H9 (cell line): ENCODE data around the gene CYP19A1. TPM values are rescaled to one million over a fixed set of nuclear protein-coding genes. Genes with fewer than 3 reads are reported as not detected.
A peak's percentile ranks its signal among the peaks of the same experiment; 100 is the strongest.

Source experiments
- DNase-seq: peaks from one replicate; pipeline ENCODE4 v3.0.0-alpha.2; 2017
- H2AFZ ChIP-seq: one replicate; pipeline ENCODE4 v1.6.1; 2013; ENCODE audit warnings: mild to moderate bottlenecking, low read length, control low read depth, moderate library complexity
- H2AK5ac ChIP-seq: 2 replicates; pipeline ENCODE4 v1.6.1; 2013; ENCODE audit warnings: low read length, control low read depth, mixed read lengths; ENCODE audit not compliant: insufficient read length
- H2BK120ac ChIP-seq: one replicate; pipeline ENCODE4 v1.6.1; 2013; ENCODE audit warnings: low read depth, mild to moderate bottlenecking, low read length, control low read depth, inconsistent platforms; ENCODE audit not compliant: poor library complexity, severe bottlenecking
- H2BK12ac ChIP-seq: 2 replicates; pipeline ENCODE4 v1.6.1; 2013; ENCODE audit warnings: low read length, control low read depth, mixed read lengths, low read depth; ENCODE audit not compliant: insufficient read length
- H2BK15ac ChIP-seq: 2 replicates; pipeline ENCODE4 v1.6.1; 2013; ENCODE audit warnings: low read depth, low read length, control low read depth
- H2BK20ac ChIP-seq: one replicate; pipeline ENCODE4 v1.6.1; 2013; ENCODE audit warnings: low read depth, mild to moderate bottlenecking, low read length, control low read depth, inconsistent platforms; ENCODE audit not compliant: poor library complexity, severe bottlenecking
- H2BK5ac ChIP-seq: 2 replicates; pipeline ENCODE4 v1.6.1; 2013; ENCODE audit warnings: low read length, control low read depth, mixed read lengths; ENCODE audit not compliant: insufficient read length
- H3K14ac ChIP-seq: 2 replicates; pipeline ENCODE4 v1.6.1; 2013; ENCODE audit warnings: low read length, control low read depth; ENCODE audit not compliant: insufficient read depth
- H3K18ac ChIP-seq: 2 replicates; pipeline ENCODE4 v1.6.1; 2013; ENCODE audit warnings: low read depth, mild to moderate bottlenecking, mixed read lengths, low read length, control low read depth; ENCODE audit not compliant: insufficient read length
- H3K23ac ChIP-seq: 2 replicates; pipeline ENCODE4 v1.6.1; 2013; ENCODE audit warnings: low read length, control low read depth, mixed read lengths, low read depth; ENCODE audit not compliant: insufficient read length
- H3K23me2 ChIP-seq: 2 replicates; pipeline ENCODE4 v1.6.1; 2013; ENCODE audit warnings: low read depth, mild to moderate bottlenecking, mixed read lengths, low read length, control low read depth; ENCODE audit not compliant: insufficient read length, poor library complexity, severe bottlenecking
- H3K27ac ChIP-seq: 2 replicates; pipeline ENCODE4 v1.5.1; 2013; ENCODE audit warnings: low read length, control low read depth, mixed read lengths, low read depth; ENCODE audit not compliant: insufficient read length
- H3K27me3 ChIP-seq: 2 replicates; pipeline ENCODE4 v1.6.1; 2013; ENCODE audit warnings: low read length, control low read depth, inconsistent platforms; ENCODE audit not compliant: insufficient read depth
- H3K4ac ChIP-seq: 2 replicates; pipeline ENCODE4 v1.6.1; 2013; ENCODE audit warnings: low read depth, mild to moderate bottlenecking, control low read depth, inconsistent platforms, low read length, moderate library complexity
- H3K4me1 ChIP-seq: 2 replicates; pipeline ENCODE4 v1.6.1; 2013; ENCODE audit warnings: low read length, control low read depth, inconsistent platforms; ENCODE audit not compliant: insufficient read depth
- H3K4me2 ChIP-seq: 2 replicates; pipeline ENCODE4 v1.6.1; 2013; ENCODE audit warnings: low read length, control low read depth, mixed read lengths; ENCODE audit not compliant: insufficient read length, insufficient read depth
- H3K56ac ChIP-seq: 2 replicates; pipeline ENCODE4 v1.6.1; 2013; ENCODE audit warnings: low read depth, mild to moderate bottlenecking, mixed read lengths, low read length, control low read depth; ENCODE audit not compliant: insufficient read length
- H3K79me1 ChIP-seq: 2 replicates; pipeline ENCODE4 v1.6.1; 2013; ENCODE audit warnings: low read depth, mild to moderate bottlenecking, moderate library complexity, low read length, control low read depth, inconsistent platforms; ENCODE audit not compliant: insufficient read depth, poor library complexity, severe bottlenecking
- H3K79me2 ChIP-seq: 2 replicates; pipeline ENCODE4 v1.6.1; 2013; ENCODE audit warnings: low read length, control low read depth, inconsistent platforms; ENCODE audit not compliant: insufficient read depth
- H3K9ac ChIP-seq: 2 replicates; pipeline ENCODE4 v1.6.1; 2013; ENCODE audit warnings: low read length, control low read depth, mixed read lengths; ENCODE audit not compliant: insufficient read length; ENCODE audit errors: extremely low read depth
- H3K9me3 ChIP-seq: one replicate; pipeline ENCODE4 v1.6.1; 2013; ENCODE audit warnings: low read depth, low read length, inconsistent platforms; ENCODE audit not compliant: control insufficient read depth
- H3T11ph ChIP-seq: one replicate; pipeline ENCODE4 v1.6.1; 2013; ENCODE audit warnings: mild to moderate bottlenecking, low read length, control low read depth, inconsistent platforms
- H4K20me1 ChIP-seq: one replicate; pipeline ENCODE4 v1.6.1; 2013; ENCODE audit not compliant: control insufficient read depth, insufficient read length, insufficient read depth
- H4K5ac ChIP-seq: 2 replicates; pipeline ENCODE4 v1.6.1; 2013; ENCODE audit warnings: low read depth, mild to moderate bottlenecking, mixed read lengths, low read length, control low read depth; ENCODE audit not compliant: insufficient read length
- H4K8ac ChIP-seq: replicated peaks from 2 replicates; pipeline ENCODE4 v1.6.1; 2013; ENCODE audit warnings: low read length, control low read depth, mixed read lengths, low read depth; ENCODE audit not compliant: insufficient read length
- H4K91ac ChIP-seq: 2 replicates; pipeline ENCODE4 v1.6.1; 2013; ENCODE audit warnings: low read depth, mild to moderate bottlenecking, moderate library complexity, mixed read lengths, low read length, control low read depth; ENCODE audit not compliant: insufficient read length
- H3K27ac Mint-ChIP-seq, 3 experiments: 2 replicates in 2 of 3; 3 replicates in 1 of 3; pipeline ENCODE4 v1.8.0; 2020 to 2021; ENCODE audit warnings: mixed read lengths in 3 of 3, mild to moderate bottlenecking in 1 of 3, moderate library complexity in 1 of 3
- H3K27me3 Mint-ChIP-seq: 2 replicates; pipeline ENCODE4 v1.8.0; 2021; ENCODE audit warnings: low read depth, mild to moderate bottlenecking, moderate library complexity, mixed read lengths
- H3K36me3 Mint-ChIP-seq, 3 experiments: 2 replicates in 2 of 3; 3 replicates in 1 of 3; pipeline ENCODE4 v1.8.0; 2020 to 2021; ENCODE audit warnings: low read depth in 3 of 3, mixed read lengths in 3 of 3; ENCODE audit not compliant: insufficient read depth in 1 of 3
- H3K4me1 Mint-ChIP-seq, 2 experiments: 2 replicates each; pipeline ENCODE4 v1.8.0; 2020; ENCODE audit warnings: mixed read lengths in 2 of 2
- H3K4me3 Mint-ChIP-seq, 2 experiments: 2 replicates in 1 of 2; 3 replicates in 1 of 2; pipeline ENCODE4 v1.8.0; 2020 to 2021; ENCODE audit warnings: mild to moderate bottlenecking in 2 of 2, mixed read lengths in 2 of 2, moderate library complexity in 1 of 2
- H3K9me3 Mint-ChIP-seq, 2 experiments: 2 replicates in 1 of 2; 3 replicates in 1 of 2; pipeline ENCODE4 v1.8.0; 2020; ENCODE audit warnings: mild to moderate bottlenecking in 2 of 2, mixed read lengths in 2 of 2, moderate library complexity in 1 of 2
- WGBS: extraction: QIAGEN DNeasy Blood & Tissue Kit; methylation state at CpG from one replicate; pipeline ENCODE4 v1.1.7; 2013; ENCODE audit warnings: missing lambda C conversion rate, low lambda C conversion rate, mixed read lengths; ENCODE audit not compliant: insufficient read length; ENCODE audit errors: extremely low coverage; 5-methylcytosine and 5-hydroxymethylcytosine counted together
- total RNA-seq: library from RNA; stranded (reverse); gene quantifications from 2 replicates; pipeline ENCODE4 v1.2.1, GENCODE V29; 2021
- TF ChIP-seq, protein P1 (sequence below): fragments of 200-600 bp; sonication (generic); conservative IDR thresholded peaks from 3 replicates; pipeline ENCODE4 v1.8.0; 2021; ENCODE audit warnings: antibody characterized with exemption, mild to moderate bottlenecking

CYP19A1 gene
- total RNA-seq, 1 experiment from 2014 or later = not detected

- no peak for DNase-seq
- no peak overlapping the region for H3K23ac ChIP-seq
- H3K4me1 ChIP-seq = peaks cover 2% of the 10 kb centered on the region; the same call in 1 of the 2 replicates
- H4K8ac ChIP-seq = no peak overlapping the region
- H4K91ac ChIP-seq = no peak overlapping the region
- peak overlapping the region in 1 of 3 experiments; percentile 56; a peak in 1 of 7 replicates for H3K27ac Mint-ChIP-seq
- H3K27ac ChIP-seq = no peak overlapping the region
- H2AFZ ChIP-seq = no peak overlapping the region
- peaks cover 3% of the 10 kb centered on the region for H3K27me3 Mint-ChIP-seq
- no peak overlapping the region for H2BK120ac ChIP-seq
- TF ChIP-seq, protein P1, sequence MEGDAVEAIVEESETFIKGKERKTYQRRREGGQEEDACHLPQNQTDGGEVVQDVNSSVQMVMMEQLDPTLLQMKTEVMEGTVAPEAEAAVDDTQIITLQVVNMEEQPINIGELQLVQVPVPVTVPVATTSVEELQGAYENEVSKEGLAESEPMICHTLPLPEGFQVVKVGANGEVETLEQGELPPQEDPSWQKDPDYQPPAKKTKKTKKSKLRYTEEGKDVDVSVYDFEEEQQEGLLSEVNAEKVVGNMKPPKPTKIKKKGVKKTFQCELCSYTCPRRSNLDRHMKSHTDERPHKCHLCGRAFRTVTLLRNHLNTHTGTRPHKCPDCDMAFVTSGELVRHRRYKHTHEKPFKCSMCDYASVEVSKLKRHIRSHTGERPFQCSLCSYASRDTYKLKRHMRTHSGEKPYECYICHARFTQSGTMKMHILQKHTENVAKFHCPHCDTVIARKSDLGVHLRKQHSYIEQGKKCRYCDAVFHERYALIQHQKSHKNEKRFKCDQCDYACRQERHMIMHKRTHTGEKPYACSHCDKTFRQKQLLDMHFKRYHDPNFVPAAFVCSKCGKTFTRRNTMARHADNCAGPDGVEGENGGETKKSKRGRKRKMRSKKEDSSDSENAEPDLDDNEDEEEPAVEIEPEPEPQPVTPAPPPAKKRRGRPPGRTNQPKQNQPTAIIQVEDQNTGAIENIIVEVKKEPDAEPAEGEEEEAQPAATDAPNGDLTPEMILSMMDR = no peak
- H3T11ph ChIP-seq = no peak overlapping the region
- no peak overlapping the region for H2AK5ac ChIP-seq
- H3K79me1 ChIP-seq = no peaks in the 10 kb centered on the region
- no peaks in the 10 kb centered on the region; a peak in 1 of 7 replicates for H3K36me3 Mint-ChIP-seq
- no peak overlapping the region for H3K18ac ChIP-seq
- H2BK15ac ChIP-seq = no peak overlapping the region
- no peaks in the 10 kb centered on the region for H3K23me2 ChIP-seq
- no peaks in the 10 kb centered on the region for H4K20me1 ChIP-seq
- no peak overlapping the region for H3K9ac ChIP-seq
- H3K79me2 ChIP-seq = no peaks in the 10 kb centered on the region
- H2BK5ac ChIP-seq = no peak overlapping the region
- no peak overlapping the region for H2BK12ac ChIP-seq
- H2BK20ac ChIP-seq = no peak overlapping the region
- H3K4me1 Mint-ChIP-seq = peaks cover 20 to 28% of the 10 kb centered on the region in 2 experiments
- whole genome bisulfite sequencing = no CpG with 5 or more reads among the region's 4 CpGs
- no peaks in the 10 kb centered on the region for H3K9me3 Mint-ChIP-seq
- H3K4me2 ChIP-seq = no peak overlapping the region
- no peak overlapping the region for H3K56ac ChIP-seq
- H3K9me3 ChIP-seq = no peaks in the 10 kb centered on the region
- no peak overlapping the region for H3K14ac ChIP-seq
- H3K27me3 ChIP-seq = no peaks in the 10 kb centered on the region
- H3K4ac ChIP-seq = no peak overlapping the region
- H3K4me3 Mint-ChIP-seq = no peak overlapping the region
- no peak overlapping the region for H4K5ac ChIP-seq
These were observed 98.3 kb downstream of the CYP19A1 start for GRCh38 chr15:51240066-51240465.
